Neural progenitor cell (in vitro differentiated cells): ENCODE results near the gene OAS2.

Experiments
- EZH2phosphoT487 ChIP-seq: fragments of 200-600 bp; sonication (generic); IDR thresholded peaks from 2 replicates; pipeline ENCODE4 v1.6.1; 2017; ENCODE audit warnings: antibody characterized with exemption
- TF ChIP-seq, protein P1 (sequence below): fragments of 200-600 bp; sonication (generic); IDR thresholded peaks from 2 replicates; pipeline ENCODE4 v1.5.1; 2017; ENCODE audit warnings: antibody characterized with exemption, mild to moderate bottlenecking

DNA sequence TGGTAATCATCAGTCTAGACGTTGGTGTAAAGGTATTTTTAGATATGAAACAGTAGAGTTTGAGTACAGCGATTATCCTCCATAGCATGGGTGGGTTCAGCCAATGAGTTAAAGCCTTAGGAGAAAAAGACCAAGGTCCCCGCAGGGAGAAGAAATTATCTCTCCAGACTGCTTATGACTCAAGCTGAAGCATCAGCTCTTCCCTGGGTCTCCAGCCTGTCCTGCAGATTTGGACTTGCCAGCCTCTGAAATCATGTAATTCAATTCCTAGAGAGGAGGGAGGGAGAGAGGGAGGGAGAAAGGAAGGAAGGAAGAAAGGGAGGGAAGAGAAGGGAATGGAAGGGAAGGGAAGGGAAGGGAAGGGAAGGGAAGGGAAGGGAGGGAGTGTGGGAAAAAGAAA, 66.2 kb downstream of the OAS2 start:
- TF ChIP-seq, protein P1, sequence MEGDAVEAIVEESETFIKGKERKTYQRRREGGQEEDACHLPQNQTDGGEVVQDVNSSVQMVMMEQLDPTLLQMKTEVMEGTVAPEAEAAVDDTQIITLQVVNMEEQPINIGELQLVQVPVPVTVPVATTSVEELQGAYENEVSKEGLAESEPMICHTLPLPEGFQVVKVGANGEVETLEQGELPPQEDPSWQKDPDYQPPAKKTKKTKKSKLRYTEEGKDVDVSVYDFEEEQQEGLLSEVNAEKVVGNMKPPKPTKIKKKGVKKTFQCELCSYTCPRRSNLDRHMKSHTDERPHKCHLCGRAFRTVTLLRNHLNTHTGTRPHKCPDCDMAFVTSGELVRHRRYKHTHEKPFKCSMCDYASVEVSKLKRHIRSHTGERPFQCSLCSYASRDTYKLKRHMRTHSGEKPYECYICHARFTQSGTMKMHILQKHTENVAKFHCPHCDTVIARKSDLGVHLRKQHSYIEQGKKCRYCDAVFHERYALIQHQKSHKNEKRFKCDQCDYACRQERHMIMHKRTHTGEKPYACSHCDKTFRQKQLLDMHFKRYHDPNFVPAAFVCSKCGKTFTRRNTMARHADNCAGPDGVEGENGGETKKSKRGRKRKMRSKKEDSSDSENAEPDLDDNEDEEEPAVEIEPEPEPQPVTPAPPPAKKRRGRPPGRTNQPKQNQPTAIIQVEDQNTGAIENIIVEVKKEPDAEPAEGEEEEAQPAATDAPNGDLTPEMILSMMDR = no peak
- TF ChIP-seq EZH2phosphoT487 = no peak
